SJSA1 (cell line): ENCODE measurements around the gene MFSD2A. TPM values are rescaled to one million over a fixed set of nuclear protein-coding genes. Genes with fewer than 3 reads are reported as not detected.
"Not testable (repeated sequence)": the region's sequence is repeated elsewhere in the genome, so short reads cannot be mapped to it uniquely, and the experiment has no call there.

Experiments used
- DNase-seq, 2 experiments: peaks; one replicate each; pipeline ENCODE4 v3.0.0-alpha.2; 2015 to 2020; ENCODE audit warnings: low spot score in 2 of 2, low read depth in 1 of 2
- H3K27ac ChIP-seq: fragments of 250-450 bp; sonication (Bioruptor Pico); 2 replicates; pipeline ENCODE4 v1.5.1; 2020; ENCODE audit warnings: mild to moderate bottlenecking, moderate library complexity
- H3K27me3 ChIP-seq: fragments of 250-450 bp; sonication (Bioruptor Pico); replicated peaks from 2 replicates; pipeline ENCODE4 v1.5.1; 2020; ENCODE audit warnings: mild to moderate bottlenecking, moderate library complexity
- H3K36me3 ChIP-seq: fragments of 250-450 bp; sonication (Bioruptor Pico); 2 replicates; pipeline ENCODE4 v1.5.1; 2020; ENCODE audit warnings: mild to moderate bottlenecking
- H3K4me1 ChIP-seq: fragments of 250-450 bp; sonication (Bioruptor Pico); replicated peaks from 2 replicates; pipeline ENCODE4 v1.6.1; 2021; ENCODE audit warnings: mild to moderate bottlenecking
- H3K4me3 ChIP-seq: fragments of 250-450 bp; sonication (Bioruptor Pico); 2 replicates; pipeline ENCODE4 v1.5.1; 2020; ENCODE audit warnings: mild to moderate bottlenecking
- H3K9me3 ChIP-seq: fragments of 250-450 bp; sonication (Bioruptor Pico); replicated peaks from 2 replicates; pipeline ENCODE4 v1.5.1; 2020; ENCODE audit warnings: mild to moderate bottlenecking
- total RNA-seq: library from RNA; depleted of rRNA; stranded (reverse); fragments of >200 nt; shearing (Covaris generic); gene quantifications from 2 replicates; pipeline ENCODE4 v1.2.3, GENCODE V29; 2014

Gene MFSD2A
- total RNA-seq, 1 experiment from 2014 or later: 13.8 TPM

DNA sequence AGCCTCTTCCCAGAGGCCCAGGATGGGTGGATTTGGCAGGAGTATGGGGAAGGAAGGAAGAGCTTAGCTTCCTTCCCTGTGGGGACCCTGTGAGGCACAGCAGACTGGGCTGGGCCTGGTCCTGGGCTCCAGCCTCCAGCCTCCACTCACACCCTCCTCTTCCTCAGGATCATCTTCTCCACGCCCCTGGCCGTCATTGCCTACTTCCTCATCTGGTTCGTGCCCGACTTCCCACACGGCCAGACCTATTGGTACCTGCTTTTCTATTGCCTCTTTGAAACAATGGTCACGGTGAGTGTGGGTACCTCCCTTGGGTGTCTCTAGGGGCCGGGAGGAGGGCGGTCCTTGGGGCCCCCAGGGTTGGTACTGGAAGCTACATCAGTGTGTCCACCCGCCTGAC, 10.1 kb downstream of the MFSD2A start:
- DNase-seq: no peak
- H3K27ac ChIP-seq: no peak overlapping the region
- no peaks in the 10 kb centered on the region for H3K27me3 ChIP-seq
- peaks cover 66% of the 10 kb centered on the region for H3K36me3 ChIP-seq
- no peaks in the 10 kb centered on the region for H3K9me3 ChIP-seq
- H3K4me3 ChIP-seq: no peak overlapping the region
- H3K4me1 ChIP-seq: no peaks in the 10 kb centered on the region

DNA sequence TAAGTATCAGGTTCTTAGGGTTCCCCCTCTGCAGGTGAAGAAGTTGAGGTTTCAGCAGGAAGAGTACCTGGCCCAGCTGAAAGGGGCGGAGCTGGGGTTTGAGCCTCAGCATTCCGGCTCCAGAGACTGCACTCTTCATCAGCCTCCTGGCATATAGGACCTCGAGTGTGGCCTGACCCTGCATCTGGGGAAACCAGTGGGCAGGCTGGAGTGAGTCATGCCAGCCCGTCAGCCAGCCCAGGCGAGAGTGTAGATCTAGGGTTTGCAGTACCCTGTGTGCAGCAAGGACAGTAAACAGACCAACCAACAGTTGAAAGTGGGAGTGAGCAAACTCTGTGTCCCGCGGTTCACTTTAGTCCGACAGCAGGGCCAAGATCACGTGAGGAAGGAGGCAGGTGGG, 14.1 kb downstream of the MFSD2A start:
- DNase-seq: no peak
- Histone ChIP-seq H3K4me3 (no peak overlapping the region), H3K27ac (no peak overlapping the region), H3K9me3 (no peaks in the 10 kb centered on the region), H3K36me3 (peaks cover 47% of the 10 kb centered on the region), H3K27me3 (no peaks in the 10 kb centered on the region), H3K4me1 (no peaks in the 10 kb centered on the region)

DNA sequence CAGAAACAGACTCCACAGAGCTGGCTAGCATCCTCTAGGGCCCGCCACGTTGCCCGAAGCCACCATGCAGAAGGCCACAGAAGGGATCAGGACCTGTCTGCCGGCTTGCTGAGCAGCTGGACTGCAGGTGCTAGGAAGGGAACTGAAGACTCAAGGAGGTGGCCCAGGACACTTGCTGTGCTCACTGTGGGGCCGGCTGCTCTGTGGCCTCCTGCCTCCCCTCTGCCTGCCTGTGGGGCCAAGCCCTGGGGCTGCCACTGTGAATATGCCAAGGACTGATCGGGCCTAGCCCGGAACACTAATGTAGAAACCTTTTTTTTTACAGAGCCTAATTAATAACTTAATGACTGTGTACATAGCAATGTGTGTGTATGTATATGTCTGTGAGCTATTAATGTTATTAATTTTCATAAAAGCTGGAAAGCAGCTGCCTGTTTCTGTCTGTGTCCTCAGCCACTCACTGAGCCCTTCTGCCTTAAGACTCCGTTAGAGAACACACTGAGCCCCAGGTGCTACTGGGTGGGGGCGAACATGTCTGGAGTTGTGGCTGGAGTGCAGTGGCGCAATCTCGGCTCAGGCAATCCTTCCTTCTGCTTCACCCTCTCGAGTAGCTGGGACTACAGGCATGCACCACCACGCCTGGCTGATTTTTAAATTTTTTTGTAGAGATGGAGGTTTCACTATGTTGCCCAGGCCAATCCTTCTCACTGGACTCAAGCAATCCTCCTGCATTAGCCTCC, 14.8 kb downstream of the MFSD2A start:
- Histone ChIP-seq H3K36me3 (peaks cover 41% of the 10 kb centered on the region), H3K27me3 (no peaks in the 10 kb centered on the region), H3K4me3 (no peak overlapping the region), H3K9me3 (no peaks in the 10 kb centered on the region), H3K27ac (no peak overlapping the region), H3K4me1 (no peaks in the 10 kb centered on the region)
- no peak for DNase-seq

DNA sequence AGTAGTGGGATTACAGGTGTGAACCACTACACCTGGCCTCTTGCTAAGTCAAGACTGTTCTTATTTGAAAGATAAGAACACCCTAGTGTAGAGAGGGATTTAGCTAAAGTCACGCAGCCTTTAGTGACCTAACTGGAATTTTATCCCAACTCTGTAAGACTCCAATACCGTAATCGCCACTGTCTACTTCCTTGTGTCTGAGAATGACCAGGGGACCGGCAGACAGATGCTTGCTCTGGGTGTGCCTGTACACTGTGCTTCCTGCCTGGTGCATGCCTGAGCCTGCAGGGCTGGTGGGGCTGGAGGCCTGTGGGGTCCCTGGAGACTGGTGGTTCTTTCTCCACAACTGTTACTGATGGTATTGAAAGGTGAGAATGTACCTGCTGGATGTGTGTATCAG, 15.3 kb downstream of the MFSD2A start:
- Histone ChIP-seq H3K4me1 (no peaks in the 10 kb centered on the region), H3K4me3 (no peak overlapping the region), H3K9me3 (no peaks in the 10 kb centered on the region), H3K27me3 (no peaks in the 10 kb centered on the region), H3K27ac (no peak overlapping the region), H3K36me3 (peaks cover 41% of the 10 kb centered on the region)
- DNase-seq: no peak

DNA sequence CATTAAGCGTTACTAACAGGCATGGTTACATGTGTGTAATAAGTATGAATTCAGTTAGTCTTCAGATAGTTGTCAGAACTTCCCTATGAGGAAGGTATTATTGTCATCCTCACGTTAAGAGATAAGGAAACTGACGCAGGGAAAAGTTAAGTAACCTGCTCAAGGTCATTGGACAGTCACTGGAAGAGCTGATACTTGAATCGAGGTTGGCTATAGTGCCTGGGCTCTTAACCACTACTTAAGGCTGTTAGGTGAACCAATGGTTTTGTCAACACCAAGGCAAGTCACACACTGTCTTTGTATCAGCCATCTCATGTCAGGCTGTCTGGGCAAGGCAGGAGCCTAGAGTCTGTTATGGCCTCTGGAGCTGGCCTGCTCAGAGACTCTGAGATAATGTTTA, 16.2 kb downstream of the MFSD2A start:
- H3K36me3 ChIP-seq: peaks cover 32% of the 10 kb centered on the region
- no peaks in the 10 kb centered on the region for H3K4me1 ChIP-seq

DNA sequence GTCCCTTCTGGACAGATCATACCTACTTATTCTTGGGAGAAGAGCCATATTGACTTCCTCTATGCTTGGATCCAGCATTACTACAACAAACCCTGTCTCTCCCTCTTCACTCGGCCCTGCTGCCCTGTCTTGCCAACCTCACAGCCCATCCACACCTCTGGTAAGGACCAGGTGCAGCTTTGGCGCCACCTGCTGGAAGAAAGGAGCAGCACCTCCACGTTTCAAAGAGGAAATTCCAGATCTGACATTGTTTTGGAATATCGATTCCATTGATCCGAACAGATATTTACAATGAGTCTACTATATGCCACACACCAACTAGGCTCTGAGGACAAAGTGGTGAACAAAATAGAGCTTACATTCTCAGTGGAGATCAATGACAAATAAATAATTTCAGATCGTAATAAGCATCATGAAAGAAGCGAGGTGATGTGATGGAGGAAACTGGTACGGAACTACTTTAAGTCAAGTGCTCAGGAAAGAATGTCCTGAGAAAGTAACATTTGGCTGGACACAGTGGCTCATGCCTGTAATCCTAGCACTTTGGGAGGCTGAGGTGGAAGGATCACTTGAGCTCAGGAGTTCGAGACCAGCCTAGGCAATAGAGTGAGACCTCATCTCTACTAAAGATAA, 18.7 kb downstream of the MFSD2A start:
- no peaks in the 10 kb centered on the region for H3K27me3 ChIP-seq
- H3K27ac ChIP-seq: no peak overlapping the region
- peak; percentile 63 to 74 for DNase-seq
- H3K4me1 ChIP-seq: peaks cover 21% of the 10 kb centered on the region
- peaks cover 15% of the 10 kb centered on the region for H3K36me3 ChIP-seq
- H3K4me3 ChIP-seq: no peak overlapping the region
- H3K9me3 ChIP-seq: no peaks in the 10 kb centered on the region

More for the DNA sequence above, 16.2 kb downstream of the MFSD2A start:
- Histone ChIP-seq H3K4me3 (no peak overlapping the region), H3K9me3 (no peaks in the 10 kb centered on the region), H3K27me3 (no peaks in the 10 kb centered on the region), H3K27ac (no peak overlapping the region)
- no peak for DNase-seq

DNA sequence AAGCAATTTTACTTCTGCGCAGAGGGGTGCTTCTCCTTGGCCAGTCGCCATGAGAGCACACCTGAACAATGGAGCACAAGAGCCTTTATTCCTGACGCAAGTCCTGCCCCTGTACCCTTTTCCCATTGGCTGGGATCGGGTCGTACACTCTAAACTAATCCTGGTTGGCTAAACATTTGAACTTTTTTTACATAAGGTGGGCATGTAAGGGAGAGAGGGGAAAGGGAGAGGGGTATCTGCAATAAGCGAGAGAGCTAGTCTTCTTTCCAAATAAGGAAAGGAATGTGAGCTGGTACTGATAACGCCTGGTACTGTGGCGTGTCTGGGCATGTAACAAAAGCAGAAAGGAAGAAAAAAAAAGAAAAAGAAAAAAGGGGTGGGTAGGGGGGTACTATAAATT, 21.8 kb downstream of the MFSD2A start:
- Histone ChIP-seq H3K27ac (peak overlapping the region; percentile 89), H3K4me1 (peaks cover 32% of the 10 kb centered on the region), H3K9me3 (no peaks in the 10 kb centered on the region), H3K4me3 (no peak overlapping the region), H3K27me3 (no peaks in the 10 kb centered on the region), H3K36me3 (no peaks in the 10 kb centered on the region)
- peak in 1 of 2 experiments; percentile 80 for DNase-seq

DNA sequence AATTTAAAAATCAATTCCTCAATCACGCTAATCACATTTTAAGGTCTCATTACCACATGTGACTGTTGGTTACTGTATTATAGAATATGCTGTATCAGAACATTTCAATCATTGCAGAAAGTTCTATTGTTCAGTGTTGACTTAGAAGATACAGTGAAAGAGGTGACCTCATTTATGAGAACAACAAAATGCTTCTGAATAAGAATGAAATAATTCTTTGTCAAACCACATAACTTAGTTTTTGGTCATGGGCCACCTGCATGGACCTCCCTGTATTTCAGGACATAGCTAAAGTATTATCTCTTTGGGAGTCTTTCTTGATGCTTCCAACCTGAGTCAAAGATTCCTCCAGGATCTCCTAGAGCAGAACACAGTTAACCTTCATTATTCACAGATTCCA, 22.3 kb downstream of the MFSD2A start:
- Histone ChIP-seq H3K36me3 (no peaks in the 10 kb centered on the region), H3K4me3 (no peak overlapping the region), H3K9me3 (no peaks in the 10 kb centered on the region), H3K4me1 (peaks cover 37% of the 10 kb centered on the region), H3K27me3 (no peaks in the 10 kb centered on the region), H3K27ac (peak overlapping the region; percentile 89)
- peak; percentile 62 to 81 for DNase-seq

DNA sequence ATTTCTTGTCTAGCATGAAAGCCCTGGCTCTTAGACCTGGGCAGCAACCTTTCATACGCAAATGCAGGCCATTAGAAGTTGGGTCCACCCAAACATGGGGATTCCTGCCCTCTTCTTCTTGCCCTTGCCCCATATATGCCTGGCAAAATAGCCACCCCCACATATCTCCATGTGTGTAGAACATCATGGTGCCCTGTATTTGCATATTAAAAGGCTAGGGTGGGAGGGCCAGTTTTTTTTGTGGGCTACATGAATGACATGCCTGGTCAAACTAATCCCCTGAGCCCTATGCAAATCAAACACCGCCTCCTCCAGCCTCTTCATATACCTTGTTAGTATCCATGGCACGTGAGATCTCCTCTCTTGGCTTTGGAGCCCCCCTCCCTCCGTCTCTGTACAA, 24.7 kb downstream of the MFSD2A start:
- no peaks in the 10 kb centered on the region for H3K27me3 ChIP-seq
- H3K36me3 ChIP-seq: no peaks in the 10 kb centered on the region

DNA sequence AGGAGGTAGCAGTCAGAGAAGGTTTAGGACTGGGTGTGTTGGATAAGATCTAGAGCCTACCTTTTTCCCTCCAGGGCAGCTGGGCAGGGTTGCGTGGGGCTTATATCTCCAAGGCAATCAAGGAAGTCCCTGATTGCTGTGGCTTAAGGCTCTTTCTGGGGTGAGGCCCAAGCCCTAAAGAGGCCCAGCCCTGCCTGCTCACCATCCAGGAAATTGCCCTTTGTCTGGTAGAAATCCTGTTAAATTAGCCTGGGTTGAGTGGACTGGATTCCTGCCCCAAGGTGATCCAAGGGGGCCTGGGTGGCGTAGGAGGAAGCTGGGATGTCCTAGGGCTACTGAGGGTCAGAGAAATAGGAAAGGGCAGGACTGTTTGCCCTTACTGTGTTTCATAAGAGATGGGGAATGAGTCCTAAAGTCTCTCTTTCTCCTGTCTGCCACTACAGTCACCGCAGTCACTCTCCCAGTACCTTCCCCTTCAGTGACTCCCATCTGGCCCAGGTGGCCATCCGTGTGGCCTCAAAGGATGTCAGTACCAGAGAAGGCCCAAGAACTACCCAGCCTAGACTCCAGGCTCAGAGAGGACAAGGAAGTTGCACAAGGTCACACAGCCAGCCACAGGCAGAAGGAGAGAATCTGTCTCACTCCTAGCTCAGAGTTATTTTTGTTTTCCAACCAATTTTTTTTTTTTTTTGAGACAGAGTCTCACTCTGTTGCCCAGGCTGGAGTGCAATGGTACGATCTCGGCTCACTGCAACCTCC, 25.8 kb downstream of the MFSD2A start:
- no peaks in the 10 kb centered on the region for H3K9me3 ChIP-seq
- H3K4me3 ChIP-seq: no peak overlapping the region
- no peaks in the 10 kb centered on the region for H3K27me3 ChIP-seq
- H3K36me3 ChIP-seq: no peaks in the 10 kb centered on the region
- H3K27ac ChIP-seq: no peak overlapping the region
- peaks cover 41% of the 10 kb centered on the region for H3K4me1 ChIP-seq
- DNase-seq: no peak

More for the DNA sequence above, 24.7 kb downstream of the MFSD2A start:
- no peak for DNase-seq
- Histone ChIP-seq H3K4me1 (peaks cover 41% of the 10 kb centered on the region), H3K9me3 (no peaks in the 10 kb centered on the region), H3K4me3 (no peak overlapping the region), H3K27ac (no peak overlapping the region)

DNA sequence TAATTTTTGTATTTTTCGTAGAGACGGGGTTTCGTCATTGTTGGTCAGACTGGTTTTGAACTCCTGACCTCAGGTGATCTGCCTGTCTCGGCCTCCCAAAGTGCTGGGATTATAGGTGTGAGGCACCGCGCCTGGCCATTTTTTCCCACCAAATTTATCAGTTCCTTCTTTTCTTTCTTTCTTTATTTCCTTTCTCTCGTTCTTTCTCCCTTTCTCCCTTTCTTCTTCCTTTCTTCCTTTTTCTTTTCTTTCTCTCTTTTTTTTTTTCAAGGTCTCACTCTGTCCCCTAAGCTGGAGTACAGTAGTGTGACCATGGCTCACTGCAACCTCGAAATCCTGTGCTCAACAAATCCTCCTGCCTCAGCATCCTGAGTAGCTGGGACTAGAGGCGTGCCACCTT, 26.4 kb downstream of the MFSD2A start:
- no peak overlapping the region for H3K4me3 ChIP-seq
- peak overlapping the region; percentile 58 for H3K27ac ChIP-seq
- H3K27me3 ChIP-seq: no peaks in the 10 kb centered on the region
- no peaks in the 10 kb centered on the region for H3K36me3 ChIP-seq
- peaks cover 40% of the 10 kb centered on the region for H3K4me1 ChIP-seq
- DNase-seq: no peak
- H3K9me3 ChIP-seq: no peaks in the 10 kb centered on the region

DNA sequence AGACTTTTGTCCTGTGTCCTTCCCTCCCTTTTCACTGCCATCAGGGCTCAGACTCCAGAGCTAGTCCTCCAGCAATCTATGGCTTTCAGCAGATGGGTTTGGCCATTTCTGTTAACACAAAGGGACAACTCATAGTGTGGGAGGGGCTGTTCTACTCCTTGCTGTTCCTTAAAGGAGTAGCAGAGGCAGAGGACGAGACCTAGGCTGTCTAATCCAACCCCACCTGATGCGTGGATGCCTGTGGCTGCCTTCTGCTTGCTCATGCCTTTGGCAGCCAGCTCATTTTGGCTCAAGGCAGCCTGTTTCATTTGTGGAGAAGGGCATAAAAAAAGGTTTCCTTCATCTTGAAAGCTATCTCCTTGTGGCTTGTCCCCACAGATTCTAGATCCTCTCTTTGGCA, 27.0 kb downstream of the MFSD2A start:
- Histone ChIP-seq H3K9me3 (no peaks in the 10 kb centered on the region), H3K27ac (peak overlapping the region; percentile 58), H3K4me1 (peaks cover 34% of the 10 kb centered on the region), H3K4me3 (no peak overlapping the region), H3K36me3 (no peaks in the 10 kb centered on the region), H3K27me3 (no peaks in the 10 kb centered on the region)
- DNase-seq: peak; percentile 82 to 93

DNA sequence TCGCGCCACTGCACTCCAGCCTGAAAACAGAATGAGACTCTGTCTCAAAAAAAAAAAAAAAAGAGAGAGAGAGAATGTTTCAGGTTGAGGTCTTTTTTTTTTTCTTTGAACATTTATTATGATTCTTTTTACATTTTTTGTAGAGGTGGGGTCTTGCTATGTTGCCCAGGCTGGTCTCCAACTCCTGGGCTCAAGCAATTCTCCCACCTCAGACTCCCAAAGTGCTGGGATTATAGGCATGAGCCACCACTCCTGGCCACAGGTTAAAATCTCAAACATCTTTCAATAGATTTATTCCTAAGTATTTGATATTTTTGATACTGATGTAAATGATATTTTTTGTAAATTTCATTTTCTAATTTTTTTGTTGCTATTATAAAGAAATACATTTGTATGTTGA, 29.5 kb downstream of the MFSD2A start:
- H3K27ac ChIP-seq, H3K36me3 ChIP-seq, H3K27me3 ChIP-seq, H3K9me3 ChIP-seq, H3K4me3 ChIP-seq, DNase-seq: not testable (repeated sequence)
- H3K4me1 ChIP-seq: peaks cover 37% of the 10 kb centered on the region

DNA sequence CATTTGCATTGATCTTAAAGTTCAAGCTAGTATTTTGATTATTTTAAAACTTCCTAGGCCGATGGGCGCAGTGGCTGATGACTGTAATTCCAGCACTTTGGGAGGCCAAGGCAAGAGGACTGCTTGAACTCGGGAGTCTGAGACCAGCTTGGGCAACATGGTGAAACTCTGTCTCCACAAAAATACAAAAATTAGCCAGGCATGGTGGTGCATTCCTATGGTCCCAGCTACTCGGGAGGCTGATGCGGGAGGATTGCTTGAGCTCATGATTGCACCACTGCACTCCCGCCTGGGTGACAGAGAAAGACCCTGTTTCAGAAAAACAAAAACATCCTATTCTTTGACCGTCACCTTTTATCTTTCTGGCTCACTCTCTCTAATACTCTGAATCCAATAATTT, 30.0 kb downstream of the MFSD2A start:
- no peaks in the 10 kb centered on the region for H3K9me3 ChIP-seq
- H3K27ac ChIP-seq: no peak overlapping the region
- H3K36me3 ChIP-seq: no peaks in the 10 kb centered on the region
- H3K4me1 ChIP-seq: peaks cover 40% of the 10 kb centered on the region
- no peak overlapping the region for H3K4me3 ChIP-seq
- H3K27me3 ChIP-seq: no peaks in the 10 kb centered on the region
- DNase-seq: no peak
